HG03066 (cell line): ENCODE results near the gene DCAKD.
"Not testable (repeated sequence)": the region's sequence is repeated elsewhere in the genome, so short reads cannot be mapped to it uniquely, and the experiment has no call there.

Experiments used
- ATAC-seq: cut with Tn5 transposase; IDR thresholded peaks from one replicate; pipeline ENCODE4 v1.9.1; 2021; ENCODE audit warnings: low read depth; ENCODE audit not compliant: unreplicated experiment

The DCAKD gene

DNA sequence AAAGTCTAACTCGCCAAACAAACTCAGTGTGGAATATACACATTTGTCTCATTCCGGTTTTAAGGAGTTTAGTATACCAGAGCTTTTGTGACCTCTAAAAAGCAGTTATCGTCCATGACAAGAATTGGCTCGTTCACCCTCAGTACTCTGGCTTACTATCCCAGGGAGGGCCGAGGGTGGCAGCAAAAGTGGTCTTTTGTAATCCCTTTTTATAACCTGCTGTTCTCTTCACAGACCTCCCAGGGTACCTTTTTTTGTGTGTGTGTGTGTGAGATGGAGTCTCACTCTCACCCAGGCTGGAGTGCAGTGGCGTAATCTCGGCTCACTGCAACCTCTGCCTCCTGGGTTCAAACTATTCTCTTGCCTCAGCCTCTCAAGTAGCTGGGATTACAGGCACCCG lies 18.6 kb upstream of the DCAKD start:
- ATAC-seq = no peak

DNA sequence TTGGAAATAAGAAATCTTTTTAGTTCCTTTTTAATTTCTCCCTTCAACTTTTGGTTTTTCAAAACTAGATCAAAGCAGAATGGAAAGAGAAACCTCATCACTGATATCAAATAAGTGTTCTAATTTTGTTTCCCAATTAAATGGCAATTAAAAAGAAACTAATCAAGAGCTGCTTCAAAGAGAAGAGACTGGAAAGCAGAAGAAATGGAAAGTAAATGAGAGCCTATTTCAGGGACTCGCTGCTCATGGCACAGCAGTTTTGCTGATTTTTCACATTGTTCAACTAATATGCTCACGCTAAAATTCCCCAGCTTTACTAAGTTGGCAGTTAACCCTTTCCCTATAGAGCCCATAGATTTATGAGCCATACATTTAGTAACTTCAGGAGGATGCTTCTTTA lies 16.2 kb upstream of the DCAKD start:
- no peak for ATAC-seq

DNA sequence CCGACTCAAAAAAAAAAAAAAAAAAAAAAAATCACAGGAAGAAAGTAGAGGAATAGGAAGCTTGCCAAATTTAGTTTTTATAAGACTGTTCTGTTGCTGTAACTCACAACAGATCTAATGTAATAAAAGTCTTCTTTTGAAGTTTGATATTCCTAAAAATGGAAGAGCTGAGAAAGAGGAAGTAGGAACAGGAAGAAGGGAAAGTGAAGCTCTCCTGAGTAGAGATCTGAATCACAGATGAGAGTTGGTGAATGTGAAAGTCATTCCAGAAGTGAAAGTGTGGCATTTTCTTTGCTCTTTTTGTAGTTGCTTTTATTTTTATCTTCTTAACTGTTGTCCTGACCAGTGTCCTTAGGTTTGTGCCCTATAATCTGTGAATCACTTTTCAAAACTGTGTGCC lies 11.8 kb upstream of the DCAKD start:
- no peak for ATAC-seq

DNA sequence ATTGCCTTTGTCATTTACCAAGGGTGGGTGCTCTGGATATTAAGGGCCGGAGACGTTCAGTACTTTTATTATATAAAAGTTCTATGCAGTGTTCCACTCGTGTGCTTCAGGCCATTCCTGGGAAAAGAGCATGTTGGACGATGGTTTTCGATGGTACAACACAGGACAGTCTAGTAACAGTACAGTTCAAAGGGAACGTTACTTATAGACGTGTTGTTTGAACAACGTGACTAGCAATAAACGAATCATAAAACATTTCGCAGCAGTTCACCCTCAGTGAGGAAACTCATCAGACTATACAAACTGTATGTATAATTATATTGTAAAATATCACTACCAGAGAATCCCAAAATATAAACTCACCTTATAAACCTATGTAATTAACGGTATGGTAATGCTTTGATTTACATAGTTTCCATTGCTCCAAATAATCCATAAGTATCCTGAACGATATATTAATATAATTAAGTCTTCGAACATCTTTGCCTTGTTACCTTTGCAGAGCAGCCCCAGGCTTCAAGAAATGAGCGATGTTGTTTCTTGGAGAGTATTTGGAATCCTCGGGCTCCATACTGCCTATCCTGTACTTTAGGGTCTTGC lies 10.3 kb upstream of the DCAKD start:
- no peak for ATAC-seq

DNA sequence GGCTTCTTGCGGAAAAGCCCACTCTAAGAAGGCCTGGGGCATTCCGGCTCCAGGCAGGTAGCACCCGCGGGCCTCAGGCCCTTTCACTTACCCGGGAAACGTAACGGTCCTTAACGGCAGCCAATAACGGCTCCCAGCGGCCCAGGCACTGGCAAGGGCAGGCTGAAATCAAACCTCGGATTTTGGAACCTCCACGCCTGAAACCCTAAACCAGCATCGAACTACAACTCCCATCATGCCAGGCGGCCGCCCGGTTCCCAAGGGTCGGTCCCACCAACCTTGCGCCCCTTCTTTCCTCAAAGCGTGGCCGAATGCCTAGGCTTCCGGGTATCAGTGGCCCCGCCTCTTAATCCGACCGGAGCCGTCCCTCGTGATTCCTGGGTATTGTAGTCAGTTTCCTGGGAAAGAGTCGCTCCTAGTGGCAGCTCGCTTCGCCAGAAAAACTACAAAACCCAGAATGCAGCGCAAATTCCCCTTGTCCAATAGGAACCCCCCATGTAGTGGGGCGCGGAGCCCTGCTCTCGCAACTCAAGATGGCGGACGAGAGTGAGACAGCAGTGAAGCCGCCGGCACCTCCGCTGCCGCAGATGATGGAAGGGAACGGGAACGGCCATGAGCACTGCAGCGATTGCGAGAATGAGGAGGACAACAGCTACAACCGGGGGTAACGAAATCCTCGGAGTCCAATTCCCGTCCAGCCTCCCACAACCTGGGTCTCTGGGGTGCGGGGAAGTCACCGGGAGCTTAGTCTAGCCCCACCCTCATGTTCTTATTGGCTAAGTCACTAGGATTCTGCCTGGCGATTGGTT lies 9.6 kb upstream of the DCAKD start, which contains the start of gene NMT1:
NMT1 (plus strand) TSS at position 521 of the 809 bp plus-strand sequence; CDS start at position 534, 13 bp downstream.
- ATAC-seq = peak; percentile 84

DNA sequence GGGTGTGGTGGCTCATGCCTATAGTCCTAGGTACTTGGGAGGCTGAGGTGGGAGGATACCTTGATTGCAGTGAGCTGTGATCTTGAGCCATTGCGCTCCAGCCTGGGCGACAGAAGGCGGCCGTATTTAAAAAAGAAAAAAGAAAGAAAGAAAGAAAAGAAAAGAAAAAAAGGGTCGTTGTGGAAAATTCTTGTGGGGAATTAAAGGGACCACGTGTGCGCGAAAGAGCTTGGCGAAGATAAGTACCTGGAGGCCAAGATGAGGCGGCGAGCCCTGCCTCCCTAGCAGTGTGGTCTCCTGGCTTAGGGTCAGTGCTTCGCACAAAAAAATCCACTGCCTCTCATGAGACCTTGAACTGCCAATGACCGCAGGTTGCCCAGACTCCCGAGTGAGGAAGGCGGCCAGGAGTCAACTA lies 9.0 kb upstream of the DCAKD start:
- no peak for ATAC-seq

DNA sequence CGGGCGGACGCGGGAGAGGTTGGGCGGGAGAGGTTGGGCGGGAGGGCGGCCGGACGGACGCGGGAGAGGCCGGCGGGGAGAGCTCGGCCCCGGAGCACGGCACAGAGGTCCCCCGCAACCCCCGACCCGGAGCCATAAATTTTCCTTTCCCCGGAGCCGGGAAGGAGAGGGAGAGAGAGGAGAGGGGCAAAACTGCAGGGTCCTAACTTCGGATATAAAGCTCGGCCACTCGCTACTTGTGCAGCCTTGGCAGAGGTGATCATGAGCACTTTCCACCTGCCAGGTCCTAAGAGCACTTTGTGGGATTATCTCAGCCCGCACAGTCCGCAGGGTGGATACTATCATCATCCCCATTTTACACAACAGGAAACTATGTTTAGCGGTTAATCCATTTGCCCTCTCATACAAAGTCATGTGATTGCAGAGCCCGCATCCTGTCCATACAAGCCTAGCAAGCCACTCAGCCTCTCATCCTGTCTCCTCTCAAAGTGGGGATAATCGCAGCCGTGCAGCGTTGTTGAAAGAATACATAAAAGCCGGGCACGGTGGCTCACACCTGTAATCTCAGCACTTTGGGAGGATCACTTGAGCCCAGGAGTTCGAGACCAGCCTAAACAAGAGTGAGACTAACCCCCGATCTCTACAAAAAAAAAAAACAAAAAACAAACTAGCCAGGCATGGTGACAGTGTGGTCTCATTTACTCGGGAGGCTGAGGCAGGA lies 780 bp upstream of the DCAKD start:
- ATAC-seq = no peak

DNA sequence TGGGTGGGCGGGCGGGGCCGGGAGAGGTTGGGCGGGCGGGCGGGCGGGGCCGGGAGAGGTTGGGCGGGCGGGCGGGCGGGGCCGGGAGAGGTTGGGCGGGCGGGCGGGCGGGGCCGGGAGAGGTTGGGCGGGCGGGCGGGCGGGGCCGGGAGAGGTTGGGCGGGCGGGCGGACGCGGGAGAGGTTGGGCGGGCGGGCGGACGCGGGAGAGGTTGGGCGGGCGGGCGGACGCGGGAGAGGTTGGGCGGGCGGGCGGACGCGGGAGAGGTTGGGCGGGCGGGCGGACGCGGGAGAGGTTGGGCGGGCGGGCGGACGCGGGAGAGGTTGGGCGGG lies 254 bp upstream of the DCAKD start:
- not testable (repeated sequence) for ATAC-seq

DNA sequence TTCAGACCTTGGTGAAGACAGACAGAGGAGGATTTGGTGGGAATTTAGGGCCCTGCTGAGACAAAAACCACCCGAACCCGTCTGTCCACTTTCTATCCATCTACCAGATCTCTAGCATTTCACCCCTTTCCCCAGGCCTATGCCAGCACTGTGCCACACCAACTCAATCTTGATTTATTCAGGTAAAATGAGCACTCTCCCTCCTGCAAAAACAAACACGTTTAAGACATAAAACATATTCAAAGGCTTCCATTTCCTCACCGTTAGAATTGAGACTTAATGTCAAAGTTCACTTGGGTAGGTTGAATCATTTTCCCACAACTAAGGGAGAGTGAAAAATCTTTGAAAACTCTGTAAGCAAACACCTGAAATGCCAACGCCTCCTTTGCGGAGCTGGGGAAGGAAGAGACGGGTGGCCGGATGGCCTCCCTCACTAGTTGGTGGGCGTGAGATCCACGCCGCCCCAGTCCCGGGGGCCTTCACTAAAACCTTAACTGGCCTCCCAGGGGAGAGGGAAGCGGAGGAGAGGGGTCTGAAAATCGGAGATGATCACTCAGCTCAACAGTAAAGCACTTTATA lies 862 bp downstream of the DCAKD start:
- ATAC-seq = no peak

DNA sequence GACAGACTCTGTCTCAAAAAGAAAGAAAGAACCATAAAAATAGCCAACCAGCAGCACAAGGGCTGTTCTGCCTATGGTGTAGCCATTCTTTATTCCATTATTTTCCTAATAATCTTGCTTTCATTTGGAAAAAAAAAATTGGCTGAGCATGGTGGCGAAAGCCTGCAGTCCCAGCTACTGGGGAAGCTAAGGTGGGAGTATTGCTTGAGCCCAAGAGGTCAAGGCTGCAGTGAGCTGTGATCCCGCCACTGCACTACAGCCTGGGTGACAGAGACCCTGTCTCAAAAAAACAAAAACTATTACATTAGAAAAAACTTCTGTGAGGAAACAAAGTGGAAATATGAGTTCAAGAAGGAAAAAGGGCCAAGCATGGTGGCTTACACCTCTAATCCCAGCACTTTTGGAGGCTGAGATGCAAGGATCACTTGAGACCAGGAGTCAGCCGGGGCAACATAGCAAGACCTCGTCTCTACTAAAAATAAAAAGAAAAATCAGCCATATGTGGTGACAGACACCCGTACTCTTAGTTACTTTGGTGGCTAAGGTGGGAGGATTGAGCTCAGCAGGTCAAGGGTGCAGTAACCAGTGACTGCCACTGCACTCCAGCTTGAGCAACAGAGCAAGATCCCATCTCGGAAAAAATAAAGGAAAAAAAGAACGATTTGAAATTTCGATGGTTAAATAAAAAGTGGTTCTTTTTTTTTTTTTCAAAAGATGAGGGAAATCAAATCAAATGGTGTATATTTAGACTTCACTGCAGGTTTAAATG lies 2.5 kb downstream of the DCAKD start:
- ATAC-seq = no peak

DNA sequence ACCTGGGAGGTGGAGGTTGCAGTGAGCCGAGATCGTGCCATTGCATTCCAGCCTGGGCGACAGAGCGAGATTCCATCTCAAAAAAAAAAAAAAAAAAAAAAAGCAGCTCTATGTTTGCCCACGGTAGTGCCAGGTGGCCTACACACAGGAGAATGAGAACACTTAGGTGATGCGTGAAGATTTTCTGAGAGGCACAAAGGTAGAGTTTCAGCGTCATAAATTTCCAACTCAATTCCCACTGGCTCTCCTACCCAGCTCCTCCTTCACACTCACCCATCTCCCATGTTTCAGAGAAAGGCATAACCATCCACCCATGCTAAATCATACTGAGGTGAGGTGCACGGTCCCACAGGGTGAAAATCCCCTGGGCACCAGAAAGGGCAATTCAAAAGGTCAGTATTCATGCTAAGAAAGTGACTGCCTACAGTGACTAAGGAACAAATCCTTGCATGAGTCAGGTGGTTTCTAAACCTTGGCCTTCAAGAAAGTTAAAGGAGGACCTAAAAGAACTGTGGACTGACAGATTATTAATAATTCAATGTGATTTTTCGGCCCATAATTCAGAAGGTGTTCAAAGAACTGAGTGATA lies 4.8 kb downstream of the DCAKD start:
- no peak for ATAC-seq

DNA sequence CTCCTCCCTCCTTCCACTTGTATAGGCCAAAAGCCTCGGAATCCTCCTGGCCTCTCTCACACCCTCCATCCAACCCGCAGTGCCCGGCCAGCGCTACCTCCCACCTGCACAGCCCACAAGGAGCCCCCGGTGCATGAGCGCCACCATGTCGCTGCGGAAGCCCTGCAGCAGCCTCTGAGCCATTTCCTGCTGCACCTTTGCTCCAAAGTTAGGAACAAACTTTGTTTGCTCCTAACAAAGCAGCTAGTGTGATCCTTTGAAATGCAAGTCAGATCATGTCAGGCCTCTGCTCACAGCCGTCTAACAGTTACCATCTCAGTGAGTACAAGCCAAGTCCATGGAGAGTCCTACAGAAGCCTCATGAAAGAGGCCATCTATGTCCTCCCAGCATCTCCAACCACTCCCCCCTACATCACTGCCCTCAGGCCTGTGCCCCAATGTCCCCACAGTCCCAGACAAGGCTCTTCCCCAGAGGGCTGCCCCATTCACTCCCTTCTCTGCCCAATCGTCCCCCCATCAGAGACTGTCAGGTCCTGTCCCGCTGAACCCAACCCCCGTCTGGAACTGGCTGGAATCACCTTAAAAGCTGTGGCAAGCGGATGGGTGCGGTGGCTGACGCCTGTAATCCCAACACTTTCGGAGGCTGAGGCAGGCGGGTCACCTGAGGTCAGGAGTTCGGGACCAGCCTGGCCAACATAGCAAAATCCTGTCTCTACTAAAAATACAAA lies 7.5 kb downstream of the DCAKD start:
- ATAC-seq = no peak

DNA sequence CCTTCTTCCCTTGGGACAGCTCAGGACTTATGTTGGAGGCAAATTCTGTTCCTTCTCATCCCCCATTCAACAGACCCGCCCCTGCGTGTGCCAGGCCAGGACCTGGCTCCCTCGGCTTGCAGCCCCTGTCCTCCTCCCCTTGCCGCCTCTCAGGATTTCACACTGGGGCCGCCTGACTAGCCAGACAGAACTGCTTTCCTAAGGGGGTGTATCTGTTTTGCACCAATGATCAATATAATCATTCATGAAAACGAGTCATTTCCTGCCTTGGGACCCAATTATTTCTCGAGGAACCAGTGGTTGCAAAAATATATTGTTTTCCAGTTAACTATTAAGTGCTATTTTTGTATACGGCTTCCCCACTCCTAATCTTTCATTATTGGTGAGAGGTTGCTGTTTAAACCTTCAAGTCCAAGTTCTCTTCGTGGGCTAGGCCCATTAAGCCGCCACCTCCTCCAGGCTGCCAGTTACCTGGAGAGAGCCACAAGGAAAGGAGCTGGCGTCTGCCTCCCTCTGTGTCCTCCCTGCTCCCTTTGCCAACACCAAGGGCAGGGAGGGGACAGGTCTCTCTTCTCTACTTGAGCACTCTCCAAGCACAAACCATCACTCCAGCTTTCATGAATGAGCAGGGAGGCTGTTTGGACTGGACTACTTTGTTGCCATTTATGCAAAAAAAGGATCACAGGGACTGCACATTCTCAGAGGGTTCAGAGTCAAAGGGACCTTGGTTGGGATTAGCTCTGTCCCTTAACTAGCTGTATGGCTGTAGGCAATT lies 8.9 kb downstream of the DCAKD start:
- no peak for ATAC-seq

DNA sequence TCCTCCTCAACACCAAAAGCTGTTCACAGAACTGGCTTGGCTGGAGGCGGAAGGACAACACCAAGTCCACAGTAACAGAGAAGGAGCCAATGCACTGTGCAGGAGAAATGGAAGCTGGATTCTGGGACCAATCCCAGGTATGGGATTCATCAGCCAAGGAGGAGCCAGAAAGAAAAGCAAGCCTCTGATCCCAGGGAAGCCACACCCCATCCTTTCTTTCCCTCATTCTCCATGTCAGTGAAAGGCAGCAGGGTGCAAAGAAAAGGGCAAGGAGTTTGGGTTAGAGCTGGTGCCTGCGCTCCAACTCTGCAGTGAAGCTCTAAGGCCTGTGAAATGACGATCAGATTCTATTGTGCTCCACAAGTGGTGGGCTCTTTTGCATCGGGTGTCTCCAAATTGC lies 11.0 kb downstream of the DCAKD start:
- no peak for ATAC-seq

DNA sequence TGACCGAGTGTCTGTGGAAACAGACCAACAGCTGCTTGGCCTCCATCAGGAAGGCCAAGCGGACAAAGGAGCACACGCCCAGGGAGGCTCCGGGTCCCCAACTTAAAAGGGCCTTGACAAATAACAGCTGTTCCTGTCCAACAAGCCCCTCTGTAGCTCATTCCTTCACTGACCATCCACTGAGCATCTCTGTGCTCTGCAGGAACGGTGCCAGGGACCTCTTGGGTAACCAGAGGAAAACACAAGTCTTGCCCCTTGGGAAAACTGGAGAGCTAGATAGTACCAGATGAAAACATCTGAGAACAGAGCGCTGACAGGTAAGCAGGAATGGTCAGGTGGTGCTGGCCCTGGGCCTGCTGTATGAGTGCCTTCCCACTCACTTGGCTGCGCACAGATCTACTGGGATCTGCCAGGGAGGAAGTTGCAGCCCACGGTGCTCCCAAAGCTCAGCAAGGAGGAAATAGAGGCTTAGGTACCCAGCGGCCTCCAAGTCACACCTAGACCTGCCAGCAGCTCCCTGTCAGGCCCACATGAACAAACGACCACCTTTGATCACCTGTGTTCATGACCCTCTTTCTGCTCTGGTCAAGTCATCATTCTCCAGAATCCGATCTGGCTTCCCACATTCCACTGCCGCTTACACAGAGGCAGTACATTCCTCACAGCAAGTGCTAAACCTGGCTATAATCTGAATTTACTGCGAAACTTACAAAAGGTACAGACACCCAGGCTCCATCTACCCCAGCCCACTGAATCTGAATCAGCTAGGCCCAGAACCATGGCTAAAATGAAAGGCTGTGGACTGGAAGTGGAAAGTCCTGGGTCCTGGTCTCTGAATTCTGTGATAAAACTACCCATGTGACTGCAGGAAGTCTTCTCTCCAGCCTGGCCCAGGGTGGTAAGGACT lies 12.5 kb downstream of the DCAKD start:
- no peak for ATAC-seq

DNA sequence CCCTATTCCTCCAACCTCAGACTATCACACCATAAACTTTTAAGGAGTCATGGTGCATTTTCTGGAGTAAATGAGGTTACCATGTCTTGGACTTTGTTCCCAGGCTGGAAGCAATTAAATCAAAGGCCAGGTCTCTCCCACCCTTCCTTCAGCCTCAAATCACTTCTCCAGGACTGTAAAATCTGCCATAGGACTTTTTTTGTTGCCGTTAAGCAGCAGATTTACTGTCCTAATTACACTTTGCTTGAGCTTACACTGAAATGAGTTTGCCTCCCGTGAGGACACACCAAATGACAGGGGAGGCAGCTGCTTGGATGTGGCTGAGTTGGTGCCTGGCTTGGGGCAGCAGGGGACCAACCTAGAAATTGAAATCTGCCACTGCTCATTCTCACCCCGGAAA lies 14.7 kb downstream of the DCAKD start:
- ATAC-seq = no peak

DNA sequence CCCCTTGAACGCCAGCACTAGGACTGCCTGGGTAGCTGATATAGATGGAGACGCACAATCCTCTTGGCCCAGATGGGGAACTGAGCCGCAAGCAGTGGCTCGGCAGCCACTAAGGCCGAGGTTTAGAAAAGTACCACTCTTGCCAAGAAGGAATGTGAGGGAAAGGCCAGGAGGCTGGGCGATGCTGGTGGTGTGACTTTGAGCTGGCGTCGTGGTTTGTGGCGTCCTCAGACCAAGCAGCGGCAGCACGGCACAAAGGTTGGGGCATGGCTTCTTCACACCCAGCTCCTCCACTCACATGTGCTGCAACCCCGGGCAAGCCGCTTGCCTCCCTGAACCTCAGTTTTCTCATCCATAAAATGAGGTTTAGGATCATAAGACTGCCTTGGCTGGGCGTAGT lies 15.6 kb downstream of the DCAKD start:
- ATAC-seq = no peak

DNA sequence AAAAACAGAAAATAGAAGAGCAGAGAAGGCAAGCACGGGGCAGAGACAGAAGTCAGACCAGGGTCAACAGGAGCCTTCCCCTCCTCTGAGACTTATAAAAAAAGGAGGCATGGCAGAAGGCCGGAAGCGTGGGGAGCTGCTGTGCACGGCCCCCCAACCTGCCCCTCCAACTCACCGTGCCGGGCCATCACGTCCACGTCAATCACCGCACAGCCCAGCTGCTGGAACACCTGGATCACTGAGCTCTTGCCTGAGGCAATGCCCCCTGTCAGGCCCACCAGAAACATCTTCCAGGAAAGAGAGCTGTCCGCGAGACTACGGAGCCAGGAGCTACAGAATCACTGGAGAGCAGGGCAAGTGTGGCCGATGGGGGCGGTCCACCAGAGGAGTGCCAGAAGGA lies 16.8 kb downstream of the DCAKD start:
- no peak for ATAC-seq
